Measurements from ENCODE around the gene ULK3.
A peak's percentile ranks its signal among the peaks of the same experiment; 100 is the strongest.

The ULK3 gene

DNA sequence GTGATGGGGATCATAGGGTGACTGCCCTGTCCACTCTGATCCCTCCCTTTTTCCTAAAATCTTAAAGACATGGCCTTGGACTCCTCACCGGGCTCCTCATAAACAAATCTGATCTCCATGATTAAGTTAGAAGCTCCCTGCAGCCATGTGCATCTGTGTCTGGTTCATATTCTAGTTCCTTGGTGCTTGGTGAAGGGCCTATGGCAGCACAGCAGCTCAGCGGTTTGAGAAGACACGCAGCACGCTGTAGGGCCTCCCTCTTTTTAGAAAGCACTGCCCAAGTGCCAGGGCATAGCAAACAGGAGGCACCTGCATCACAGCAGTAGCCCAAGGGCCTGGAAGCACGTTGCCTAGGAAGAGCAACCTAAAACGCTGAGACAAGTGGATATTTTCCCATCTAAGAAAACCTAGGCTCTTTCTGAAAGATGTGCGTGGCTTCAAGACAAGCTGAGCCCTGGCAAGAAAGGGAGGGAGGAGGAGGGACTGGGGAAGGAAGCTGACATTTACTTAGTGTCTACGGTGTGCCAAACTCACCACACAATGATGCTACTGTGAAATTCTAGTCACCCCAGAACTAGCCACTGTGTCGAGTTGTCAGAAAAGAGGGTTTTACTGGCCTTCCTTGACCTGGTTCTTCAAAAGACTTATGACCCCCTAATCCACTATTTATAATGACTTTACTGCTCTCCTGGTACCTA, 14.9 kb upstream of the ULK3 start:
- H3K79me2 ChIP-seq (ENCODE audit: low read length): peaks cover 64% of the 10 kb centered on the region
- peaks cover 4% of the 10 kb centered on the region; the same call in 1 of the 2 replicates for H3K4me1 ChIP-seq (ENCODE audit: low read length)
- H3F3A ChIP-seq (ENCODE audit: insufficient read depth, low read length): no peaks in the 10 kb centered on the region
- no peak overlapping the region for H2AFZ ChIP-seq (ENCODE audit: low read length)
- TF ChIP-seq EZH2phosphoT487 (IDR thresholded peaks at IDR 0.05; ENCODE audit: low read length): no peak
- TF ChIP-seq EZH2 (optimal IDR thresholded peaks at IDR 0.05; ENCODE audit: low read depth, low read length): no peak
- H3K27me3 ChIP-seq (replicated peaks; ENCODE audit: insufficient read depth, low read length): no peaks in the 10 kb centered on the region
- H3K9me2 ChIP-seq (replicated peaks; ENCODE audit: insufficient read depth, low read length): no peaks in the 10 kb centered on the region
- peak overlapping the region; percentile 6; the same call in 1 of the 2 replicates for H3K27ac ChIP-seq (ENCODE audit: low read length)
- H4K20me1 ChIP-seq (ENCODE audit: insufficient read depth, low read length): no peaks in the 10 kb centered on the region
- H3K9me3 ChIP-seq (replicated peaks; ENCODE audit: insufficient read depth, low read length): no peaks in the 10 kb centered on the region
- H3K36me3 ChIP-seq (replicated peaks; ENCODE audit: insufficient read depth, low read length): no peaks in the 10 kb centered on the region
- H3K4me3 ChIP-seq (ENCODE audit: low read length): no peak overlapping the region
- DNase-seq: no peak
- no peak overlapping the region for H3K4me2 ChIP-seq (ENCODE audit: low read depth, low read length)
- no peak overlapping the region for H3K9ac ChIP-seq (ENCODE audit: low read length)

DNA sequence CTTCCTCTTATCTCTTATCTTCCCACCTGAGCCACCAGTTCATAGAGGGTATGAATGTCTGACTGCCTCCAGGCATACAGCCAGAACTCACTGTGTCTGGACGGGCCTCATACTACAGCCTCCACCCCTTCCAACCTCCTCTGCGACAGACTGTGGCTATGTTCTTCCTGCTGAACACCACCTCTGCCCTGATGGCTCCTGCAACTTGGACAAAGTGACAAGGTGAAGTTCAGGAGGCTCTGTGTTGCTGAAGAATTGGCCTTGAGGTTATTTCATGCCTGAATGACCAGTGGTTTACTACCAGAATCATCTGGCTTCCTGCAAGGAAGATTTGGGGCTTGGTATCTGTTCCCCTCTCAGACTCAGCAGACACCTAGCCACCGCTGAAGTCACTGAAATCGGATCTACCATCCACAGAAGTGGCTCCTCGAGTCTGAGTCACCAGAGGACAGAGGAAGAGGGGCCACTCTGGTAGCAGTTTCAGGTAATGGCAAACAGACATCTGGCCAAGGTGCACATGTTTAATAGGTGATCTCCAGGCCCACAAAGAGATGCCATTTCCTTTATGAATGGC, 14.2 kb upstream of the ULK3 start:
- TF ChIP-seq CTCF (IDR thresholded peaks at IDR 0.05; ENCODE audit: low read length) (no peak), EZH2 (optimal IDR thresholded peaks at IDR 0.05; ENCODE audit: low read depth, low read length) (no peak), EZH2phosphoT487 (IDR thresholded peaks at IDR 0.05; ENCODE audit: low read length) (no peak)
- no peak for DNase-seq
- Histone ChIP-seq H3K4me1 (ENCODE audit: low read length) (peaks cover 4% of the 10 kb centered on the region; the same call in 1 of the 2 replicates), H3K9me3 (replicated peaks; ENCODE audit: insufficient read depth, low read length) (no peaks in the 10 kb centered on the region), H3K9me2 (replicated peaks; ENCODE audit: insufficient read depth, low read length) (no peaks in the 10 kb centered on the region), H3K79me2 (ENCODE audit: low read length) (peaks cover 58% of the 10 kb centered on the region), H3K4me3 (ENCODE audit: low read length) (no peak overlapping the region), H3K4me2 (ENCODE audit: low read depth, low read length) (no peak overlapping the region), H3K9ac (ENCODE audit: low read length) (no peak overlapping the region), H3K27me3 (replicated peaks; ENCODE audit: insufficient read depth, low read length) (no peaks in the 10 kb centered on the region), H3F3A (ENCODE audit: insufficient read depth, low read length) (no peaks in the 10 kb centered on the region), H4K20me1 (ENCODE audit: insufficient read depth, low read length) (no peaks in the 10 kb centered on the region), H3K36me3 (replicated peaks; ENCODE audit: insufficient read depth, low read length) (no peaks in the 10 kb centered on the region), H2AFZ (ENCODE audit: low read length) (no peak overlapping the region), H3K27ac (ENCODE audit: low read length) (peak overlapping the region; percentile 6; the same call in 1 of the 2 replicates)

DNA sequence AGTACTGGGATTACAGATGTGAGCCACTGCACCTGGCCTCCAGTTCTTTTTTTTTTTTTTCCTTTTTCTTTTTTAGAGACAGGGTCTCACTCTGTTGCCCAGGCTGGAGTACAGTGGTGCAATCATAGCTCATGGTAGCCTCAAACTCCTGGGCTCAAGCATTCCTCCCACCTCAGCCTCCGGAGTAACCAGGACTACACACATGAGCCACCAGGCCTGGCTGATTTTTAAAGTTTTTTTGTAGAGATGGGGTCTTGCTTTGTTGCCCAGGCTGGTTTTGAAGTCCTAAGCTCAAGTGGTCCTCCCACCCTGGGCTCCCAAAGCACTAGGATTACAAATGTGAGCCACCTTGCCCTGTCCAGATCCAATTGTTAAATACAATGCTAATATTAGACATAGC, 13.6 kb upstream of the ULK3 start:
- Histone ChIP-seq H3K27me3 (replicated peaks; ENCODE audit: insufficient read depth, low read length) (no peaks in the 10 kb centered on the region), H3K9me2 (replicated peaks; ENCODE audit: insufficient read depth, low read length) (no peaks in the 10 kb centered on the region), H3K9me3 (replicated peaks; ENCODE audit: insufficient read depth, low read length) (no peaks in the 10 kb centered on the region), H3K4me3 (ENCODE audit: low read length) (no peak overlapping the region), H4K20me1 (ENCODE audit: insufficient read depth, low read length) (no peaks in the 10 kb centered on the region), H2AFZ (ENCODE audit: low read length) (no peak overlapping the region), H3K4me1 (ENCODE audit: low read length) (peaks cover 4% of the 10 kb centered on the region; the same call in 1 of the 2 replicates), H3F3A (ENCODE audit: insufficient read depth, low read length) (no peaks in the 10 kb centered on the region), H3K36me3 (replicated peaks; ENCODE audit: insufficient read depth, low read length) (no peaks in the 10 kb centered on the region), H3K27ac (ENCODE audit: low read length) (no peak overlapping the region; the same call in 1 of the 2 replicates), H3K4me2 (ENCODE audit: low read depth, low read length) (no peak overlapping the region), H3K9ac (ENCODE audit: low read length) (no peak overlapping the region), H3K79me2 (ENCODE audit: low read length) (peaks cover 57% of the 10 kb centered on the region)
- TF ChIP-seq EZH2 (optimal IDR thresholded peaks at IDR 0.05; ENCODE audit: low read depth, low read length) (no peak), CTCF (IDR thresholded peaks at IDR 0.05; ENCODE audit: low read length) (no peak), EZH2phosphoT487 (IDR thresholded peaks at IDR 0.05; ENCODE audit: low read length) (no peak)
- no peak for DNase-seq

DNA sequence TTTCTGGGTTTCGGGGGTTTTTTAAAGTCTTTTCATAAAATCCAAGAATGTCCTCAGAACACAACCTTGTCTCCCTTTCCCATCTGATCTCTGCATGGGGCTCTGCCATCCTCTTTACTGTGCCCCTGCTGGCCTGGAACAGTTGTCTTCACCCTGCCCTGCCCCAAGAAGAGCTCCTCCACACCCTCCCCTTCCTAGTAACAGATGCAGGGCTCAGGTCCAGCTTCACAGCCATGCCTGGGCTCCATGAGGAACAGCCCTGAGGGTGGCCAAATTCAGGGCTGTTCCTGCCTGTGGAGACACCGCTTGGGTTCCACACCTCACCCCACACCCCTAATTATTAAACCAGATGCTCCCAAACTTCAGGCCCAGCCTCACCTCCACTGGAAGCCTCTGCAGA, 12.9 kb upstream of the ULK3 start:
- Histone ChIP-seq H2AFZ (ENCODE audit: low read length) (no peak overlapping the region), H3K27me3 (replicated peaks; ENCODE audit: insufficient read depth, low read length) (no peaks in the 10 kb centered on the region), H3K79me2 (ENCODE audit: low read length) (peaks cover 52% of the 10 kb centered on the region), H3K9me2 (replicated peaks; ENCODE audit: insufficient read depth, low read length) (no peaks in the 10 kb centered on the region), H3F3A (ENCODE audit: insufficient read depth, low read length) (no peaks in the 10 kb centered on the region), H3K9me3 (replicated peaks; ENCODE audit: insufficient read depth, low read length) (no peaks in the 10 kb centered on the region), H3K4me2 (ENCODE audit: low read depth, low read length) (no peak overlapping the region), H3K4me1 (ENCODE audit: low read length) (peaks cover 4% of the 10 kb centered on the region; the same call in 1 of the 2 replicates), H3K9ac (ENCODE audit: low read length) (no peak overlapping the region), H4K20me1 (ENCODE audit: insufficient read depth, low read length) (no peaks in the 10 kb centered on the region), H3K36me3 (replicated peaks; ENCODE audit: insufficient read depth, low read length) (no peaks in the 10 kb centered on the region), H3K4me3 (ENCODE audit: low read length) (no peak overlapping the region), H3K27ac (ENCODE audit: low read length) (no peak overlapping the region)
- no peak for DNase-seq
- TF ChIP-seq EZH2 (optimal IDR thresholded peaks at IDR 0.05; ENCODE audit: low read depth, low read length) (no peak), EZH2phosphoT487 (IDR thresholded peaks at IDR 0.05; ENCODE audit: low read length) (no peak), CTCF (IDR thresholded peaks at IDR 0.05; ENCODE audit: low read length) (no peak)

Data from MM.1S (cell line).